Natural killer cell treated with Interleukin-12 subunit alpha and Interleukin-12 subunit beta and Interleukin-15 and Interleukin-18, amount 100 ng/mL, for 72 hours (primary cell): Measurements from ENCODE around the gene AKAP6. TPM values are rescaled to one million over a fixed set of nuclear protein-coding genes. Genes with fewer than 3 reads are reported as not detected.

Experiments used
- ATAC-seq, 2 donors: fragments of 150-1000 bp; cut with Tn5 transposase in 1 of 2; sonication (Bioruptor Pico), chemical (Tn5 transposase) in 1 of 2; 2 replicates each; pipeline ENCODE4 v1.10.0; 2021
- DNase-seq: peaks from one replicate; pipeline ENCODE4 v3.0.0; 2022; ENCODE audit warnings: low spot score
- H3K27ac Mint-ChIP-seq, 2 donors: 1 replicate in 1 of 2; 2 replicates in 1 of 2; pipeline ENCODE4 v1.8.0; 2022; ENCODE audit warnings: mixed read lengths in 2 of 2, mild to moderate bottlenecking in 1 of 2, moderate library complexity in 1 of 2
- H3K27me3 Mint-ChIP-seq, 2 donors: 1 replicate in 1 of 2; 2 replicates in 1 of 2; pipeline ENCODE4 v1.8.0; 2022; ENCODE audit warnings: mixed read lengths in 2 of 2
- H3K36me3 Mint-ChIP-seq: one replicate; pipeline ENCODE4 v1.8.0; 2022; ENCODE audit warnings: mixed read lengths
- H3K4me1 Mint-ChIP-seq, 2 donors: 1 replicate in 1 of 2; 2 replicates in 1 of 2; pipeline ENCODE4 v1.8.0; 2022; ENCODE audit warnings: low read depth in 2 of 2, mixed read lengths in 2 of 2, mild to moderate bottlenecking in 1 of 2
- H3K4me3 Mint-ChIP-seq: one replicate; pipeline ENCODE4 v1.8.0; 2022; ENCODE audit warnings: mixed read lengths
- H3K9me3 Mint-ChIP-seq: 2 replicates; pipeline ENCODE4 v1.8.0; 2022; ENCODE audit warnings: mixed read lengths
- total RNA-seq, 2 donors: library from RNA; stranded (reverse); gene quantifications; one replicate each; pipeline ENCODE4 v1.2.3, GENCODE V29; 2022

AKAP6 gene
- total RNA-seq, 2 donors from 2014 or later, result 0.31 TPM; not detected in 1

- Mint-ChIP-seq H3K27ac (no peak overlapping the region), H3K36me3 (no peaks in the 10 kb centered on the region), H3K4me3 (no peak overlapping the region), H3K27me3 (peaks cover 0 to 13% of the 10 kb centered on the region in 2 donors), H3K9me3 (no peaks in the 10 kb centered on the region), H3K4me1 (no peaks in the 10 kb centered on the region)
- DNase-seq, result no peak
- no peak for ATAC-seq
Observed at GRCh38 chr14:32342847-32343194, 13.7 kb downstream of the AKAP6 start.

- no peaks in the 10 kb centered on the region for H3K4me1 Mint-ChIP-seq
- DNase-seq (no peak), ATAC-seq (no peak)
- no peak overlapping the region for H3K27ac Mint-ChIP-seq
- H3K9me3 Mint-ChIP-seq, result no peaks in the 10 kb centered on the region
- no peak overlapping the region for H3K4me3 Mint-ChIP-seq
- peaks cover 0 to 13% of the 10 kb centered on the region in 2 donors for H3K27me3 Mint-ChIP-seq
- no peaks in the 10 kb centered on the region for H3K36me3 Mint-ChIP-seq
Observed at GRCh38 chr14:32343926-32344430, 14.9 kb downstream of the AKAP6 start.

DNA sequence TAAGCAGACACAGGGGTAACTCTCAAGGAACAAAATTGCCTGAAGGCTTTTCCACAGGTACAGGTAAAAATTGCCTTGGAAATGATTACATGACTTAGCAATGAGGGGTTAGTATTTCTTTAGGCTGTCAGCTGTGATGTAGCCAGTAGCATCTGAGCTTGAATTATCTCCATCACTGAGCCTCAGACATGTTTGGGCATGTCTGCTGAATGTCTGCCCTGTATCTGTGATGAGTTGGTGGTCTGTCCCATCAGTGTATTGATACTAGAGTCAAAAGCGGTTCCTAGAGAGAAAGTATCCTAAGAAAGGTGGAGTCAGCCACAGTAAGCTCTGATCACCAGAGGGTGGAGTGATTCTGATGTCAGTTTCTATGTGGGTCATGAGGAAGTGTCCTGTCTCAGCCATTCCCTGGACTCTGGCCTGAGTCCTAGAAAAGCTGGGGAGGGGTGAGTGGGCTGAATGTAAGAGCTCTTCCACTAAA, 16.3 kb downstream of the AKAP6 start:
- no peak for ATAC-seq
- DNase-seq, result no peak
- H3K9me3 Mint-ChIP-seq, result no peaks in the 10 kb centered on the region
- no peak overlapping the region for H3K4me3 Mint-ChIP-seq
- no peaks in the 10 kb centered on the region for H3K36me3 Mint-ChIP-seq
- no peak overlapping the region for H3K27ac Mint-ChIP-seq
- H3K27me3 Mint-ChIP-seq, result peaks cover 0 to 6% of the 10 kb centered on the region in 2 donors
- no peaks in the 10 kb centered on the region for H3K4me1 Mint-ChIP-seq

GRCh38 chr14:32349322-32349721, 20.2 kb downstream of the AKAP6 start:
- ATAC-seq (no peak), DNase-seq (no peak)
- no peaks in the 10 kb centered on the region for H3K4me1 Mint-ChIP-seq
- no peak overlapping the region for H3K27ac Mint-ChIP-seq
- no peaks in the 10 kb centered on the region for H3K36me3 Mint-ChIP-seq
- no peaks in the 10 kb centered on the region for H3K27me3 Mint-ChIP-seq
- H3K9me3 Mint-ChIP-seq, result no peaks in the 10 kb centered on the region
- H3K4me3 Mint-ChIP-seq, result no peak overlapping the region

DNA sequence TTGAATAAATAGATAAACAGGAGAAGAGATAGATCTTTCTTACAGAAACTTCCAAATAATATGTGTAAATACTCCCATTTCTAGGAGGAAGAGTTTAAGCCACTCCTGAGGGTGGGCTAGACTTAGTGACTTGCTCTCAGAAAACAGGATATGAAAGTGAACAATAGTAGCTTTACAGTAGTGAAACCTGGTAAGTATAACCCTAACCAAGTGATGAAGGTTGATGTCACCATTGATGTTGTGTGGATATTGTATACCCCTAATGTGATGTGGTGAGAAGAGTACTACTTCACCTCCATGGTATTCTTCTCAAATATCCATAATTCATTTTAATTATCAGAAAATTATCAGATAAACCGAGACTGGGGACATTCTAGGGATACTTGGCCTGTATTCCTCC, 20.9 kb downstream of the AKAP6 start:
- no peaks in the 10 kb centered on the region for H3K9me3 Mint-ChIP-seq
- H3K4me1 Mint-ChIP-seq, result no peaks in the 10 kb centered on the region
- H3K36me3 Mint-ChIP-seq, result no peaks in the 10 kb centered on the region
- no peaks in the 10 kb centered on the region for H3K27me3 Mint-ChIP-seq
- no peak overlapping the region for H3K4me3 Mint-ChIP-seq
- ATAC-seq, result no peak
- no peak overlapping the region for H3K27ac Mint-ChIP-seq
- DNase-seq, result no peak

DNA sequence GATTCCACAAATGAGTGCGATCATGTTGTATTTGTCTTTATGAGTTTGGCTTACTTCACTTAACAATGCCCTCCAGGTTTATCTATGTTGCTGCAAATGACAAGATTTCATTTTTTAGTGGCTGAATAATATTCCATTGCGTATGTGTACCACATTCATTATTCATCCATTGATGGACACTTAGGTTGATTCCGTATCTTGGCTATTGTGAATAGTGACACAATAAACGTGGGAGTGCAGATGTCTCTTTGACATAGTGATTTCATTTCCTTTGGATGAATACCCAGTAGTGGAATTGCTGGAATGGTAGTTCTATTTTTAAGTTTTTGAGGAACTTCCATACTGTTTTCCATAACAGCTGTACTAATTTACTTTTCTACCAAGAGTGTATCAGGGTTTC, 23.5 kb downstream of the AKAP6 start:
- no peaks in the 10 kb centered on the region for H3K27me3 Mint-ChIP-seq
- no peak overlapping the region for H3K27ac Mint-ChIP-seq
- DNase-seq (no peak), ATAC-seq (no peak)
- H3K9me3 Mint-ChIP-seq, result no peaks in the 10 kb centered on the region
- H3K4me1 Mint-ChIP-seq, result no peaks in the 10 kb centered on the region
- H3K4me3 Mint-ChIP-seq, result no peak overlapping the region
- H3K36me3 Mint-ChIP-seq, result no peaks in the 10 kb centered on the region

DNA sequence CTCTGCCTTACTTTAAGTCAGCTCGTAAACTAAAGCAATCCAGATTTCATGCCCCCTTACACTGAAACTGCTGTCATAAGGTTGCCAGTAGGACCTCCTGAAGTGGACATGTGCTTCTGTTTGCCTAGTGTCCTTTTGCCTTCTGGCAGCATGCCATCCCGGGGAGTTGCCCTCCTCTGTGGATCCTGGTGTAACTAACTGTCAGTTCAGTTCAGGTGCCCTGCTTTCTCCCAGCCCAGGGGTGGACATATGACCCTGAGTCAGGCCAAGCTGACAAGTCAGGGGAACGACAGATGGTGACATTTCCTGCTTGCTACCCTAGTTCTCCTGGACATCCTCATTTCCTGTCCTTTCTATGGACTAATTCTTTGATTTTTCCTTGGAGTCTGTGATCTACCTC, 25.6 kb downstream of the AKAP6 start:
- Mint-ChIP-seq H3K4me3 (no peak overlapping the region), H3K36me3 (no peaks in the 10 kb centered on the region), H3K27ac (no peak overlapping the region), H3K9me3 (no peaks in the 10 kb centered on the region), H3K4me1 (no peaks in the 10 kb centered on the region), H3K27me3 (peaks cover 0 to 2% of the 10 kb centered on the region in 2 donors)
- ATAC-seq (no peak), DNase-seq (no peak)

GRCh38 chr14:32358781-32359180, 29.7 kb downstream of the AKAP6 start:
- Mint-ChIP-seq H3K27me3 (peaks cover 0 to 8% of the 10 kb centered on the region in 2 donors), H3K4me1 (no peaks in the 10 kb centered on the region), H3K36me3 (no peaks in the 10 kb centered on the region)

GRCh38 chr14:32361674-32362073, 32.6 kb downstream of the AKAP6 start:
- no peaks in the 10 kb centered on the region for H3K36me3 Mint-ChIP-seq

More at GRCh38 chr14:32358781-32359180, 29.7 kb downstream of the AKAP6 start:
- no peak for DNase-seq
- Mint-ChIP-seq H3K4me3 (no peak overlapping the region), H3K9me3 (no peaks in the 10 kb centered on the region), H3K27ac (no peak overlapping the region)
- ATAC-seq, result no peak

DNA sequence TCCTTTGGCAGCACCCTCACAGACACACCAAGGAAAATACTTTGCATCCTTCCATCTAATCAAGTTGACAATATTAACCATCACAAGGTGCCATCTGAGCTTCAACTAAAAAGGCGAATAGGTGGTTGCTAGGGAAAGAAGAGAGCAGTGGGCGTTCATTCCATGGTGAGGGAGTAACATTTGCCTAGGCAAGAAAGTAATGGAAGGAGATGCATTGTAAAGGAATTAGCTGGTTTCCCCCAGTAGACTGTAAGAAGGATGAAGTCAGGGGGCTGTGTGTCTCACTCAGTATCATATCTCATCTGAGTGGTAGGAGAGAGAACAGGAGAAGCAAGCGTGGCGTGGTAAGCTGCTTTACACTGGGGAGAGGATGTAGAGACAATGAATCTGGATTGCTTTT, 34.7 kb downstream of the AKAP6 start:
- Mint-ChIP-seq H3K9me3 (no peaks in the 10 kb centered on the region), H3K27me3 (peaks cover 6 to 8% of the 10 kb centered on the region in 2 donors), H3K36me3 (no peaks in the 10 kb centered on the region)

More at GRCh38 chr14:32361674-32362073, 32.6 kb downstream of the AKAP6 start:
- H3K4me1 Mint-ChIP-seq, result no peaks in the 10 kb centered on the region
- H3K27me3 Mint-ChIP-seq, result peaks cover 0 to 8% of the 10 kb centered on the region in 2 donors
- DNase-seq, result no peak
- H3K4me3 Mint-ChIP-seq, result no peak overlapping the region
- ATAC-seq, result no peak
- no peak overlapping the region for H3K27ac Mint-ChIP-seq
- H3K9me3 Mint-ChIP-seq, result no peaks in the 10 kb centered on the region

GRCh38 chr14:32364941-32365340, 35.8 kb downstream of the AKAP6 start:
- Mint-ChIP-seq H3K9me3 (no peaks in the 10 kb centered on the region), H3K4me1 (no peaks in the 10 kb centered on the region), H3K27ac (no peak overlapping the region), H3K4me3 (no peak overlapping the region), H3K27me3 (peaks cover 4 to 6% of the 10 kb centered on the region in 2 donors), H3K36me3 (no peaks in the 10 kb centered on the region)
- DNase-seq (no peak), ATAC-seq (no peak)

More for the DNA sequence above, 34.7 kb downstream of the AKAP6 start:
- ATAC-seq, result no peak
- H3K27ac Mint-ChIP-seq, result no peak overlapping the region
- DNase-seq, result no peak
- no peaks in the 10 kb centered on the region for H3K4me1 Mint-ChIP-seq
- H3K4me3 Mint-ChIP-seq, result no peak overlapping the region

- no peak overlapping the region for H3K27ac Mint-ChIP-seq
- no peak for DNase-seq
- H3K27me3 Mint-ChIP-seq, result peaks cover 6 to 7% of the 10 kb centered on the region in 2 donors
Observed at GRCh38 chr14:32366256-32366879, 37.3 kb downstream of the AKAP6 start.

DNA sequence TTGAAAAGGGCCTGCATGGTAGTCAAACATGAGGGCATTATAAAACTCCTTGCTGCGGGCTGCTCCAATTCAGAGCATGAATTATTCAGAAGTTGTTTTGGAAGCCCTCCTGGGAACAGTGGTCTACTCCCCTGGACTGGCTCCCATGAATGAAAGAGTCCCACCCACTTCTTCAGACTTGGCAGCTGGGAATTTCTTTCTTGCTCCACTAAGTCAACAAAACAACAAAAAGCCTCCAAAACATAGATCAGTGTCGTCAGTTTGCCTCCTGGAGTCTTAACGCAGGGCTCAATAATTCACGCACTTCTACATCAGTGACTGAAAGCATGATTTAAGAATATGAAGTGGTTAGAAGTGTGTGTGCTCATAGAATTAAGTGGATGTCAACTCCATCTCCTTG, 37.9 kb downstream of the AKAP6 start:
- H3K4me3 Mint-ChIP-seq, result no peak overlapping the region
- no peaks in the 10 kb centered on the region for H3K9me3 Mint-ChIP-seq
- H3K27me3 Mint-ChIP-seq, result peaks cover 6 to 7% of the 10 kb centered on the region in 2 donors
- no peak overlapping the region for H3K27ac Mint-ChIP-seq
- no peaks in the 10 kb centered on the region for H3K36me3 Mint-ChIP-seq
- ATAC-seq (no peak), DNase-seq (no peak)
- no peaks in the 10 kb centered on the region for H3K4me1 Mint-ChIP-seq

More at GRCh38 chr14:32366256-32366879, 37.3 kb downstream of the AKAP6 start:
- Mint-ChIP-seq H3K4me1 (no peaks in the 10 kb centered on the region), H3K9me3 (no peaks in the 10 kb centered on the region), H3K36me3 (no peaks in the 10 kb centered on the region), H3K4me3 (no peak overlapping the region)
- no peak for ATAC-seq

- H3K27me3 Mint-ChIP-seq, result peaks cover 3 to 6% of the 10 kb centered on the region in 2 donors
- no peaks in the 10 kb centered on the region for H3K36me3 Mint-ChIP-seq
- no peak overlapping the region for H3K27ac Mint-ChIP-seq
- peaks cover under 1% of the 10 kb centered on the region for H3K9me3 Mint-ChIP-seq
- no peak overlapping the region for H3K4me3 Mint-ChIP-seq
- ATAC-seq (no peak), DNase-seq (no peak)
- no peaks in the 10 kb centered on the region for H3K4me1 Mint-ChIP-seq
Observed at GRCh38 chr14:32367516-32367915, 38.4 kb downstream of the AKAP6 start.

- H3K27ac Mint-ChIP-seq, result no peak overlapping the region
- H3K9me3 Mint-ChIP-seq, result peaks cover 3% of the 10 kb centered on the region
- H3K4me1 Mint-ChIP-seq, result no peaks in the 10 kb centered on the region
- DNase-seq (no peak), ATAC-seq (no peak)
- H3K4me3 Mint-ChIP-seq, result no peak overlapping the region
- H3K27me3 Mint-ChIP-seq, result peaks cover 3 to 6% of the 10 kb centered on the region in 2 donors
- H3K36me3 Mint-ChIP-seq, result no peaks in the 10 kb centered on the region
Observed at GRCh38 chr14:32368107-32368506, 39.0 kb downstream of the AKAP6 start.
